Effector memory CD4-positive, alpha-beta T cell (primary cell): ENCODE measurements around the gene ASB1.

ENCODE experiments used
- DNase-seq, 3 donors: peaks; one replicate each; pipeline ENCODE4 v3.0.0-alpha.2; 2020
- H3K27ac ChIP-seq: 2 replicates; pipeline ENCODE4 v1.7.0; 2013; ENCODE audit warnings: mild to moderate bottlenecking, low read length, moderate library complexity; ENCODE audit not compliant: insufficient read depth, poor library complexity, severe bottlenecking
- H3K27me3 ChIP-seq: replicated peaks from 2 replicates; pipeline ENCODE4 v1.7.0; 2013; ENCODE audit warnings: mild to moderate bottlenecking, low read length; ENCODE audit not compliant: insufficient read depth, control insufficient read depth, poor library complexity, severe bottlenecking
- H3K36me3 ChIP-seq: 2 replicates; pipeline ENCODE4 v1.7.0; 2013; ENCODE audit warnings: mild to moderate bottlenecking, low read length, moderate library complexity; ENCODE audit not compliant: control insufficient read depth, insufficient read depth
- H3K4me1 ChIP-seq: 2 replicates; pipeline ENCODE4 v1.7.0; 2013; ENCODE audit warnings: low read length, mild to moderate bottlenecking; ENCODE audit not compliant: control insufficient read depth, insufficient read depth, poor library complexity, severe bottlenecking
- H3K4me3 ChIP-seq: 2 replicates; pipeline ENCODE4 v1.7.0; 2013; ENCODE audit warnings: low read length, low read depth, mild to moderate bottlenecking; ENCODE audit not compliant: insufficient read depth, poor library complexity, severe bottlenecking
- H3K9me3 ChIP-seq: 2 replicates; pipeline ENCODE4 v1.7.0; 2013; ENCODE audit warnings: mild to moderate bottlenecking, low read length, moderate library complexity; ENCODE audit not compliant: control insufficient read depth

The ASB1 gene

GRCh38 chr2:238387332-238387731 lies 39.4 kb upstream of the ASB1 start:
- Histone ChIP-seq H3K27me3 (no peaks in the 10 kb centered on the region), H3K4me1 (no peaks in the 10 kb centered on the region), H3K36me3 (no peaks in the 10 kb centered on the region), H3K9me3 (no peaks in the 10 kb centered on the region), H3K27ac (no peak overlapping the region), H3K4me3 (no peak overlapping the region)
- no peak for DNase-seq

- Histone ChIP-seq H3K9me3 (no peaks in the 10 kb centered on the region), H3K36me3 (no peaks in the 10 kb centered on the region), H3K4me3 (no peak overlapping the region), H3K27me3 (no peaks in the 10 kb centered on the region), H3K4me1 (no peaks in the 10 kb centered on the region), H3K27ac (no peak overlapping the region)
- no peak for DNase-seq
Measured at GRCh38 chr2:238388794-238389193, 37.9 kb upstream of the ASB1 start.

- Histone ChIP-seq H3K27ac (no peak overlapping the region), H3K36me3 (no peaks in the 10 kb centered on the region), H3K4me3 (no peak overlapping the region), H3K27me3 (no peaks in the 10 kb centered on the region), H3K4me1 (no peaks in the 10 kb centered on the region), H3K9me3 (no peaks in the 10 kb centered on the region)
- DNase-seq = no peak
Measured at GRCh38 chr2:238389988-238390589, 36.6 kb upstream of the ASB1 start.

DNA sequence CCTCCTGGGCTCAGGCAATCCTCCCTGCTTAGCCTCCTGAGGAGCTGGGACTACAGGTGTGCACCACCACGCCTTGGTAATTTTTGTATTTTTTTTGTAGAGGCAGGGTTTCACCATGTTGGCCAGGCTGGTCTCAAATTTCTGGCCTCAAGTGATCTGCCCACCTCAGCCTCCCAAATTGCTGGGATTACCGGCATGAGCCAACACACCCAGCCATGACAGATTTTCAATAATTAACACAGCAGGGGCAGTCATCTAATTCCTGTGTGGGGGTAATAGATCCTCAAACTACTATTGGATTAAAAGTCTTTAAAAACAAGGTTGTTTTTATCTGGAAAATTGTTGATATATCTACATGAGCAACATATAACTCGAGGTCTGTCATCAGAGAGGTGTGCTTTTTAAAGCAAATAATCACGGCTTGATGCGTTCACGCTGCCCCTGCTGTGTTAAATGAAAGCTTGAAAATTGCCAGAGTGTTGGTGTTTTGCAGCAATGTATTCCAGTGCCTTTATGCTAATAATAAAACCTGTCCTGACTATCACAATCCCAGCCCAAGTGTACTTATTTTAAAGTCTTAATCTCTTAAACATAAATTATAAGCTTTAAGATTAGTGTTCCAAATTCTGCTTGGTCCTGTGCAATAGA lies 35.6 kb upstream of the ASB1 start:
- no peak for DNase-seq
- Histone ChIP-seq H3K9me3 (no peaks in the 10 kb centered on the region), H3K36me3 (no peaks in the 10 kb centered on the region), H3K27ac (no peak overlapping the region), H3K27me3 (no peaks in the 10 kb centered on the region), H3K4me1 (no peaks in the 10 kb centered on the region), H3K4me3 (no peak overlapping the region)

GRCh38 chr2:238396663-238397062 lies 30.1 kb upstream of the ASB1 start:
- H3K27ac ChIP-seq = no peak overlapping the region

DNA sequence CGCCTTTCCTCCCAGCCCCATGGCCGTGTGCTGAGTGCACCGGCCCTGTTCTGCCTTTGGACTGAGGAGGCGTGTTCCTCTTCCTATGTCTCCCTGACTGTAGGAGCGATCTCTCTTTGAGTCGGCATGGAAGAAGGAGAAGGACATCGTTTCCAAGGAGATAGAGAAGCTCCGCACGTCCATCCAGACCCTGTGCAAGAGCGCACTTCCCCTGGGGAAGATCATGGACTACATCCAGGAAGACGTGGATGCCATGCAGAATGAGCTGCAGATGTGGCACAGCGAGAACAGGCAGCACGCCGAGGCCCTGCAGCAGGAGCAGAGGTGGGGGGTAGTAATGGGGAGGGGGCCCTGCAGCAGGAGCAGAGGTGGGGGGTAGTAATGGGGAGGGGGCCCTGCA lies 29.4 kb upstream of the ASB1 start:
- Histone ChIP-seq H3K4me3 (no peak overlapping the region), H3K36me3 (no peaks in the 10 kb centered on the region), H3K9me3 (no peaks in the 10 kb centered on the region), H3K27me3 (no peaks in the 10 kb centered on the region), H3K4me1 (no peaks in the 10 kb centered on the region), H3K27ac (no peak overlapping the region)
- DNase-seq = no peak

More at GRCh38 chr2:238396663-238397062, 30.1 kb upstream of the ASB1 start:
- no peak for DNase-seq
- no peaks in the 10 kb centered on the region for H3K36me3 ChIP-seq
- no peaks in the 10 kb centered on the region for H3K27me3 ChIP-seq
- H3K4me3 ChIP-seq = no peak overlapping the region
- no peaks in the 10 kb centered on the region for H3K9me3 ChIP-seq
- no peaks in the 10 kb centered on the region for H3K4me1 ChIP-seq

GRCh38 chr2:238398577-238398976 lies 28.1 kb upstream of the ASB1 start:
- Histone ChIP-seq H3K27me3 (no peaks in the 10 kb centered on the region), H3K4me1 (no peaks in the 10 kb centered on the region), H3K36me3 (no peaks in the 10 kb centered on the region), H3K4me3 (no peak overlapping the region), H3K9me3 (no peaks in the 10 kb centered on the region), H3K27ac (no peak overlapping the region)
- DNase-seq = no peak

DNA sequence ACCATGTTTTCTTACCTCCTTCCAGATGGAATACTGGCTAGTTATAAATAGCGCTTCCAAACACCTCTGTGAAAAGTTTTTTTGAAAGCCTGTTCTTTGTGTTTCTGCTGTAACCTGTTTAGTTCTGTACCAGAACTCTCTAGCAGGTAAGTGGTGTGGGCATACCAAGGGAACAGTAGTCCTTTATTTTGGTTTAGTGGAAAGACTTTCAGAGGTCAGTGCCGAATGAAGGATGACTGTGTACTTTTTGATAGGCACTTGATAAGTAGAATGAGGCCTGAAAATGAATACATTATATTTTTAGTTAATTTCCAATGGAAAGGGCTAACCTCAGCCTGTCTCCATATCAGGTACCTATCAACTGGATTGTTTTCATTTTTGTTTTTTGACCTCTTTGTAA lies 27.6 kb upstream of the ASB1 start:
- Histone ChIP-seq H3K9me3 (no peaks in the 10 kb centered on the region), H3K4me3 (no peak overlapping the region), H3K27ac (no peak overlapping the region), H3K4me1 (no peaks in the 10 kb centered on the region), H3K27me3 (no peaks in the 10 kb centered on the region), H3K36me3 (no peaks in the 10 kb centered on the region)
- no peak for DNase-seq

- Histone ChIP-seq H3K27ac (no peak overlapping the region), H3K9me3 (no peaks in the 10 kb centered on the region), H3K27me3 (no peaks in the 10 kb centered on the region), H3K4me3 (no peak overlapping the region), H3K4me1 (no peaks in the 10 kb centered on the region), H3K36me3 (no peaks in the 10 kb centered on the region)
- no peak for DNase-seq
Measured at GRCh38 chr2:238401551-238401950, 25.2 kb upstream of the ASB1 start.

DNA sequence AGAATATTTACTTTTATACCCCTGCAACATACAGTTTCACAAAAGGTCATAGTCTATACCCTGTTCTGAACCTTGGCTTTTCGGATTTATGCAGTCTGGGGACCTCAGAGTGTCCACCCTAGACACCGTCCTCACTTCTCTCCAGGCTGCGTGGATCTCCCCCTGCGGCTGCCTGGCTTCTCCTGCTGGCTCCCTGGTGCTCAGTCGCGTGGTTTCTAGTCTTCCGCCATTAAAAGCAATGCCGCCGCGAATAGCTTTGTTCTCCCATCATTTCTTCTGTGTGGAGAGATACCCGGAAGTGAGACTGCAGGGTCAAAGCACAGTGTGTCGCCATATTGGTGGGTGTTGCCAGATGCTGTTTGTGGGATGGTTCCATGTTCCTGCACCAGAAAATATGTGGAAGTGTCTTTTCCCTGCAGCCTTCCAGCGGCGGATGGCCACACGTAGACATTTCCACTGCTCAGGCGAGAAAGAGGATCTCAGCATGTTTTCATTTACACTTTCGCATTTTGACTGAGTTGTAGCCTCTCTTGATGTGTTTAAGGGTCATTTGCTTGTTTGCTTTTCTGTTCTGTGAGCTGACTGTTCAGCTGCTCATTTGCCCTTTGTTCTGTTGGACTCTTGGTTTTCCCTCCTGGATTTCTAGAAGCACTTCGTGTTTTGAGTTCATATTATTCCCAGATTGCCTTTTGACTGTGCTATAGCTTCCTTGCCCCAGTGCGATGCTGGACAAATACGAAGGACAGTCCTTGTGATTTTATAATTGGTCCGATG lies 22.9 kb upstream of the ASB1 start:
- no peaks in the 10 kb centered on the region for H3K9me3 ChIP-seq
- no peaks in the 10 kb centered on the region for H3K4me1 ChIP-seq
- H3K4me3 ChIP-seq = no peak overlapping the region
- H3K27ac ChIP-seq = no peak overlapping the region
- no peaks in the 10 kb centered on the region for H3K36me3 ChIP-seq
- no peaks in the 10 kb centered on the region for H3K27me3 ChIP-seq
- no peak for DNase-seq
